ENCODE results near the gene LLPH. TPM values are rescaled to one million over a fixed set of nuclear protein-coding genes. Genes with fewer than 3 reads are reported as not detected.

Gene LLPH
- total and polyA plus RNA-seq, 2 of the 13 experiments (the other 11 are each of a cell fraction or from before 2014, with no cell fraction given): 4.2 to 25.6 TPM

- TF ChIP-seq, protein P1, sequence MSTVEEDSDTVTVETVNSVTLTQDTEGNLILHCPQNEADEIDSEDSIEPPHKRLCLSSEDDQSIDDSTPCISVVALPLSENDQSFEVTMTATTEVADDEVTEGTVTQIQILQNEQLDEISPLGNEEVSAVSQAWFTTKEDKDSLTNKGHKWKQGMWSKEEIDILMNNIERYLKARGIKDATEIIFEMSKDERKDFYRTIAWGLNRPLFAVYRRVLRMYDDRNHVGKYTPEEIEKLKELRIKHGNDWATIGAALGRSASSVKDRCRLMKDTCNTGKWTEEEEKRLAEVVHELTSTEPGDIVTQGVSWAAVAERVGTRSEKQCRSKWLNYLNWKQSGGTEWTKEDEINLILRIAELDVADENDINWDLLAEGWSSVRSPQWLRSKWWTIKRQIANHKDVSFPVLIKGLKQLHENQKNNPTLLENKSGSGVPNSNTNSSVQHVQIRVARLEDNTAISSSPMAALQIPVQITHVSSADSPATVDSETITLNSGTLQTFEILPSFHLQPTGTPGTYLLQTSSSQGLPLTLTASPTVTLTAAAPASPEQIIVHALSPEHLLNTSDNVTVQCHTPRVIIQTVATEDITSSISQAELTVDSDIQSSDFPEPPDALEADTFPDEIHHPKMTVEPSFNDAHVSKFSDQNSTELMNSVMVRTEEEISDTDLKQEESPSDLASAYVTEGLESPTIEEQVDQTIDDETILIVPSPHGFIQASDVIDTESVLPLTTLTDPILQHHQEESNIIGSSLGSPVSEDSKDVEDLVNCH (CRISPR knock-in tag; IDR thresholded peaks at IDR 0.05): no peak
- TF ChIP-seq ZNF589 (CRISPR knock-in tag; conservative IDR thresholded peaks at IDR 0.05) (no peak), RCOR2 (CRISPR knock-in tag; IDR thresholded peaks at IDR 0.05) (no peak), KLF11 (CRISPR knock-in tag; IDR thresholded peaks at IDR 0.05) (no peak), ZNF205 (CRISPR knock-in tag; IDR thresholded peaks at IDR 0.05) (0 out of 2 replicates have a peak, but pooled peaks have one; percentile 45), GFI1 (CRISPR knock-in tag; IDR thresholded peaks at IDR 0.05; ENCODE audit: borderline replicate concordance) (no peak), CBX5 (CRISPR knock-in tag; IDR thresholded peaks at IDR 0.05; ENCODE audit: borderline replicate concordance) (no peak), SAP130 (CRISPR knock-in tag; IDR thresholded peaks at IDR 0.05; ENCODE audit: low read depth) (0 out of 2 replicates have a peak, but pooled peaks have one; percentile 24), HDAC1 (CRISPR knock-in tag; IDR thresholded peaks at IDR 0.05) (no peak), THAP7 (CRISPR knock-in tag; IDR thresholded peaks at IDR 0.05) (no peak), ESRRA (CRISPR knock-in tag; IDR thresholded peaks at IDR 0.05; ENCODE audit: low read depth) (no peak), ZNF160 (CRISPR knock-in tag; IDR thresholded peaks at IDR 0.05) (no peak)
- TF ChIP-seq, protein P2, sequence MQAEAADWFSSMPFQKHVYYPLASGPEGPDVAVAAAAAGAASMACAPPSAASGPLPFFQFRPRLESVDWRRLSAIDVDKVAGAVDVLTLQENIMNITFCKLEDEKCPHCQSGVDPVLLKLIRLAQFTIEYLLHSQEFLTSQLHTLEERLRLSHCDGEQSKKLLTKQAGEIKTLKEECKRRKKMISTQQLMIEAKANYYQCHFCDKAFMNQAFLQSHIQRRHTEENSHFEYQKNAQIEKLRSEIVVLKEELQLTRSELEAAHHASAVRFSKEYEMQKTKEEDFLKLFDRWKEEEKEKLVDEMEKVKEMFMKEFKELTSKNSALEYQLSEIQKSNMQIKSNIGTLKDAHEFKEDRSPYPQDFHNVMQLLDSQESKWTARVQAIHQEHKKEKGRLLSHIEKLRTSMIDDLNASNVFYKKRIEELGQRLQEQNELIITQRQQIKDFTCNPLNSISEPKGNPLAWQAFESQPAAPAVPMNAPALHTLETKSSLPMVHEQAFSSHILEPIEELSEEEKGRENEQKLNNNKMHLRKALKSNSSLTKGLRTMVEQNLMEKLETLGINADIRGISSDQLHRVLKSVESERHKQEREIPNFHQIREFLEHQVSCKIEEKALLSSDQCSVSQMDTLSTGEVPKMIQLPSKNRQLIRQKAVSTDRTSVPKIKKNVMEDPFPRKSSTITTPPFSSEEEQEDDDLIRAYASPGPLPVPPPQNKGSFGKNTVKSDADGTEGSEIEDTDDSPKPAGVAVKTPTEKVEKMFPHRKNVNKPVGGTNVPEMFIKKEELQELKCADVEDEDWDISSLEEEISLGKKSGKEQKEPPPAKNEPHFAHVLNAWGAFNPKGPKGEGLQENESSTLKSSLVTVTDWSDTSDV (CRISPR knock-in tag; IDR thresholded peaks at IDR 0.05): no peak
- TF ChIP-seq, protein P3, sequence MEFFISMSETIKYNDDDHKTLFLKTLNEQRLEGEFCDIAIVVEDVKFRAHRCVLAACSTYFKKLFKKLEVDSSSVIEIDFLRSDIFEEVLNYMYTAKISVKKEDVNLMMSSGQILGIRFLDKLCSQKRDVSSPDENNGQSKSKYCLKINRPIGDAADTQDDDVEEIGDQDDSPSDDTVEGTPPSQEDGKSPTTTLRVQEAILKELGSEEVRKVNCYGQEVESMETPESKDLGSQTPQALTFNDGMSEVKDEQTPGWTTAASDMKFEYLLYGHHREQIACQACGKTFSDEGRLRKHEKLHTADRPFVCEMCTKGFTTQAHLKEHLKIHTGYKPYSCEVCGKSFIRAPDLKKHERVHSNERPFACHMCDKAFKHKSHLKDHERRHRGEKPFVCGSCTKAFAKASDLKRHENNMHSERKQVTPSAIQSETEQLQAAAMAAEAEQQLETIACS (CRISPR knock-in tag; IDR thresholded peaks at IDR 0.05): no peak
- TF ChIP-seq, protein P4, sequence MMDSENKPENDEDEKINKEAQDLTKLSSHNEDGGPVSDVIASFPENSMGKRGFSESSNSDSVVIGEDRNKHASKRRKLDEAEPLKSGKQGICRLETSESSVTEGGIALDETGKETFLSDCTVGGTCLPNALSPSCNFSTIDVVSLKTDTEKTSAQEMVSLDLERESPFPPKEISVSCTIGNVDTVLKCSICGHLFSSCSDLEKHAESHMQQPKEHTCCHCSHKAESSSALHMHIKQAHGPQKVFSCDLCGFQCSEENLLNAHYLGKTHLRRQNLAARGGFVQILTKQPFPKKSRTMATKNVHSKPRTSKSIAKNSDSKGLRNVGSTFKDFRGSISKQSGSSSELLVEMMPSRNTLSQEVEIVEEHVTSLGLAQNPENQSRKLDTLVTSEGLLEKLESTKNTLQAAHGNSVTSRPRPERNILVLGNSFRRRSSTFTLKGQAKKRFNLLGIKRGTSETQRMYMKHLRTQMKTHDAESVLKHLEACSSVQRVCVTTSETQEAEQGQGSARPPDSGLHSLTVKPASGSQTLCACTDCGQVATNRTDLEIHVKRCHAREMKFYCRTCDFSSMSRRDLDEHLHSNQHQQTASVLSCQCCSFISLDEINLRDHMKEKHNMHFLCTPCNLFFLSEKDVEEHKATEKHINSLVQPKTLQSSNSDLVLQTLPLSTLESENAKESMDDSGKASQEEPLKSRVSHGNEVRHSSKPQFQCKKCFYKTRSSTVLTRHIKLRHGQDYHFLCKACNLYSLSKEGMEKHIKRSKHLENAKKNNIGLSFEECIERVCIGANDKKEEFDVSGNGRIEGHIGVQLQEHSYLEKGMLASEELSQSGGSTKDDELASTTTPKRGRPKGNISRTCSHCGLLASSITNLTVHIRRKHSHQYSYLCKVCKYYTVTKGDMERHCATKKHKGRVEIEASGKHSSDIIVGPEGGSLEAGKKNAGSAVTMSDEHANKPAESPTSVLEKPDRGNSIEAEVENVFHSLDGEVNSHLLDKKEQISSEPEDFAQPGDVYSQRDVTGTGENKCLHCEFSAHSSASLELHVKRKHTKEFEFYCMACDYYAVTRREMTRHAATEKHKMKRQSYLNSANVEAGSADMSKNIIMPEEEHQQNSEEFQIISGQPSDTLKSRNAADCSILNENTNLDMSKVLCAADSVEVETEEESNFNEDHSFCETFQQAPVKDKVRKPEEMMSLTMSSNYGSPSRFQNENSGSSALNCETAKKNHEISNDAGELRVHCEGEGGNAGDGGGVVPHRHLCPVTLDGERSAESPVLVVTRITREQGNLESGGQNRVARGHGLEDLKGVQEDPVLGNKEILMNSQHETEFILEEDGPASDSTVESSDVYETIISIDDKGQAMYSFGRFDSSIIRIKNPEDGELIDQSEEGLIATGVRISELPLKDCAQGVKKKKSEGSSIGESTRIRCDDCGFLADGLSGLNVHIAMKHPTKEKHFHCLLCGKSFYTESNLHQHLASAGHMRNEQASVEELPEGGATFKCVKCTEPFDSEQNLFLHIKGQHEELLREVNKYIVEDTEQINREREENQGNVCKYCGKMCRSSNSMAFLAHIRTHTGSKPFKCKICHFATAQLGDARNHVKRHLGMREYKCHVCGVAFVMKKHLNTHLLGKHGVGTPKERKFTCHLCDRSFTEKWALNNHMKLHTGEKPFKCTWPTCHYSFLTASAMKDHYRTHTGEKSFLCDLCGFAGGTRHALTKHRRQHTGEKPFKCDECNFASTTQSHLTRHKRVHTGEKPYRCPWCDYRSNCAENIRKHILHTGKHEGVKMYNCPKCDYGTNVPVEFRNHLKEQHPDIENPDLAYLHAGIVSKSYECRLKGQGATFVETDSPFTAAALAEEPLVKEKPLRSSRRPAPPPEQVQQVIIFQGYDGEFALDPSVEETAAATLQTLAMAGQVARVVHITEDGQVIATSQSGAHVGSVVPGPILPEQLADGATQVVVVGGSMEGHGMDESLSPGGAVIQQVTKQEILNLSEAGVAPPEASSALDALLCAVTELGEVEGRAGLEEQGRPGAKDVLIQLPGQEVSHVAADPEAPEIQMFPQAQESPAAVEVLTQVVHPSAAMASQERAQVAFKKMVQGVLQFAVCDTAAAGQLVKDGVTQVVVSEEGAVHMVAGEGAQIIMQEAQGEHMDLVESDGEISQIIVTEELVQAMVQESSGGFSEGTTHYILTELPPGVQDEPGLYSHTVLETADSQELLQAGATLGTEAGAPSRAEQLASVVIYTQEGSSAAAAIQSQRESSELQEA (CRISPR knock-in tag; IDR thresholded peaks at IDR 0.05; ENCODE audit: not compliant biosample characterization): no peak
Observed at GRCh38 chr12:66107451-66107915, 23.1 kb downstream of the LLPH start (continued).
